Measurements from ENCODE around the gene CKAP2L.

DNA sequence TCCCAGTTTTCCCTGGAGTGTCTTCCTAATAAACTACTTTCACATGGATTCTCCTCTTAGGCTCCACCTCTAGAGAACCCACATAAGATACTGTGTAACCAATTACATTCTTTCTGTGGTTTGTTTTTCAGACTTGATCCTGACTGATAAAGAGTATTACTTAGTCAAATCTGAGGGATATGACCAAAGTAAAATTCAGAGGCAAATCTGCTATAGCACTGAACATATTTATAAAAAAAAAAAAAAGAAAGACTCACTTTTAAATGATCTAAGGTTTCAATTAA is 13.9 kb downstream of the CKAP2L start:
- TF ChIP-seq POLR2A (IDR thresholded peaks at IDR 0.05; ENCODE audit: low read depth, low read length) (no peak), POLR2AphosphoS5 (IDR thresholded peaks at IDR 0.05; ENCODE audit: low read depth, low read length) (no peak), SPI1 (IDR thresholded peaks at IDR 0.05; ENCODE audit: low read depth, low read length) (no peak), TAF1 (IDR thresholded peaks at IDR 0.05; ENCODE audit: low read depth, low read length) (no peak), PAX5 (IDR thresholded peaks at IDR 0.05; ENCODE audit: insufficient read depth, low read length, severe bottlenecking) (no peak), POU2F2 (IDR thresholded peaks at IDR 0.05; ENCODE audit: low read depth, low read length) (no peak)
